Psoas muscle (tissue), 8 donors: ENCODE results near the gene CST9L. TPM values are rescaled to one million over a fixed set of nuclear protein-coding genes. Genes with fewer than 3 reads are reported as not detected.
"Not testable (repeated sequence)": the region's sequence is repeated elsewhere in the genome, so short reads cannot be mapped to it uniquely, and the experiment has no call there.

ENCODE experiments used
- ATAC-seq, 4 donors: fragments of 200-7000 bp; cut with Tn5 transposase; one replicate each; pipeline ENCODE4 v1.9.1; 2020; ENCODE audit warnings: moderate library complexity in 3 of 4, mild to moderate bottlenecking in 2 of 4
- DNase-seq, 2 donors: peaks; one replicate each; pipeline ENCODE4 v3.0.0-alpha.2; 2020
- H3K27ac ChIP-seq: fragments of 200-600 bp; one replicate; pipeline ENCODE4 v1.8.0; 2022
- H3K27me3 ChIP-seq, 3 donors: fragments of 200-600 bp in 1 of 3; one replicate each; pipeline versions ENCODE4 v1.6.1 to v1.8.0; 2013 to 2022; ENCODE audit warnings: low read length in 2 of 3, mild to moderate bottlenecking in 2 of 3, moderate library complexity in 1 of 3; ENCODE audit not compliant: insufficient read depth in 3 of 3
- H3K36me3 ChIP-seq, 2 donors: fragments of 200-600 bp in 1 of 2; one replicate each; pipeline versions ENCODE4 v1.6.1 to v1.8.0; 2013 to 2022; ENCODE audit warnings: low read depth in 1 of 2, mild to moderate bottlenecking in 1 of 2, moderate library complexity in 1 of 2; ENCODE audit not compliant: insufficient read depth in 1 of 2
- H3K4me1 ChIP-seq: fragments of 200-600 bp; one replicate; pipeline ENCODE4 v1.8.0; 2022
- H3K4me3 ChIP-seq: fragments of 200-600 bp; one replicate; pipeline ENCODE4 v1.8.0; 2022; ENCODE audit warnings: mild to moderate bottlenecking
- H3K9me3 ChIP-seq: fragments of 200-600 bp; one replicate; pipeline ENCODE4 v1.8.0; 2022
- CTCF ChIP-seq: fragments of 200-600 bp; IDR thresholded peaks from one replicate; pipeline ENCODE4 v1.8.0; 2022; ENCODE audit warnings: antibody characterized with exemption
- WGBS, 3 donors: extraction: QIAGEN DNeasy Blood & Tissue Kit; methylation state at CpG; one replicate each; pipeline versions ENCODE4 v1.1.6 to v1.1.7; 2013; 5-methylcytosine and 5-hydroxymethylcytosine counted together
- intact Hi-C, 2 donors: fragments of 100-400 bp; cut with DNase I; formaldehyde crosslinking; loops; one replicate each; pipeline versions ENCODE4 v1.11.0 to v1.14.2; 2022
- polyA plus RNA-seq, 3 donors: library from polyadenylated mRNA; stranded (reverse); fragments of 200-250 nt; gene quantifications; one replicate each; pipeline ENCODE4 v1.2.3, GENCODE V29; 2013
- total RNA-seq, 4 donors: library from RNA; stranded (reverse); fragmentation: NEBNext Ultra II Directional in 2 of 4; extraction: Animal tissue kit (Norgen Biotek cat#: 25700) in 2 of 4; gene quantifications; one replicate each; pipeline versions ENCODE4 v1.2.1 to v1.2.4, GENCODE V29; 2021 to 2023
- donor health status: healthy with polysubstance abuse.
- donor health status: DM: no; HTN: no; CAD: no; lungs with moderate emphysema.
- donor health status: Bipolar disorder and iron deficiency.
- donor health status: healthy.
- donor health status: DM: yes; HTN: yes; CAD: no.
- donor health status: DM: no; HTN: no; CAD: no.
- donor health status: DM: no; HTN: no; CAD: no.
- donor health status: DM: yes; HTN: yes; CAD: no.

Gene CST9L
- total and polyA plus RNA-seq, 7 donors = not detected

- no peak for DNase-seq
- Histone ChIP-seq H3K27me3 (no peaks in the 10 kb centered on the region), H3K27ac (no peak overlapping the region), H3K9me3 (no peaks in the 10 kb centered on the region), H3K4me3 (no peak overlapping the region), H3K36me3 (no peaks in the 10 kb centered on the region), H3K4me1 (no peaks in the 10 kb centered on the region)
- 52 to 63% (median 56%) methylated on average over 5 of the region's 5 CpGs for WGBS, 3 donors
- intact Hi-C loops = no loop called here
- TF ChIP-seq CTCF = no peak
- ATAC-seq = no peak
Observed at GRCh38 chr20:23585449-23585807, 17.1 kb upstream of the CST9L start.

GRCh38 chr20:23584434-23585199, 16.3 kb upstream of the CST9L start:
- Histone ChIP-seq H3K4me3 (no peak overlapping the region), H3K27ac (no peak overlapping the region), H3K36me3 (no peaks in the 10 kb centered on the region), H3K9me3 (no peaks in the 10 kb centered on the region), H3K27me3 (no peaks in the 10 kb centered on the region), H3K4me1 (no peaks in the 10 kb centered on the region)
- no peak for DNase-seq
- no peak for ATAC-seq
- no peak for TF ChIP-seq CTCF
- WGBS, 3 donors = 52 to 63% (median 62%) methylated on average over 5 of the region's 5 CpGs
- intact Hi-C loops = no loop called here

- Histone ChIP-seq H3K9me3 (no peaks in the 10 kb centered on the region), H3K27ac (no peak overlapping the region), H3K4me1 (no peaks in the 10 kb centered on the region), H3K4me3 (no peak overlapping the region), H3K36me3 (no peaks in the 10 kb centered on the region), H3K27me3 (no peaks in the 10 kb centered on the region)
- ATAC-seq = no peak
- TF ChIP-seq CTCF = no peak
- intact Hi-C loops = no loop called here
- DNase-seq = no peak
Observed at GRCh38 chr20:23583526-23583925, 15.2 kb upstream of the CST9L start.

GRCh38 chr20:23582293-23582692, 14.0 kb upstream of the CST9L start:
- intact Hi-C loops = no loop called here
- Histone ChIP-seq H3K4me3 (no peak overlapping the region), H3K27ac (no peak overlapping the region), H3K4me1 (no peaks in the 10 kb centered on the region), H3K9me3 (no peaks in the 10 kb centered on the region), H3K27me3 (no peaks in the 10 kb centered on the region), H3K36me3 (no peaks in the 10 kb centered on the region)
- DNase-seq (no peak), ATAC-seq (no peak)
- WGBS, 3 donors = 69 to 80% (median 73%) methylated on average over 1 of the region's 1 CpG
- TF ChIP-seq CTCF = no peak

- H3K4me1 ChIP-seq, H3K9me3 ChIP-seq, H3K27me3 ChIP-seq, H3K4me3 ChIP-seq, ATAC-seq, DNase-seq, intact Hi-C loops, H3K36me3 ChIP-seq, H3K27ac ChIP-seq: not testable (repeated sequence)
- WGBS, 3 donors = 89 to 90% (median 89%) methylated on average over 9 of the region's 9 CpGs
Observed at GRCh38 chr20:23581833-23582232, 13.5 kb upstream of the CST9L start.
